ENCODE measurements around the gene DHX35. TPM values are rescaled to one million over a fixed set of nuclear protein-coding genes. Genes with fewer than 3 reads are reported as not detected.
"Not testable (repeated sequence)": the region's sequence is repeated elsewhere in the genome, so short reads cannot be mapped to it uniquely, and the experiment has no call there.

Gene DHX35
- total RNA-seq, 4 donors from 2014 or later: 14.0 to 32.4 (median 18.1) TPM

- Histone ChIP-seq H3K36me3 (no peaks in the 10 kb centered on the region), H3K4me3 (no peak overlapping the region), H3K27me3 (no peaks in the 10 kb centered on the region), H3K9me3 (no peaks in the 10 kb centered on the region), H3K27ac (no peak overlapping the region), H3K4me1 (no peaks in the 10 kb centered on the region)
- no peak for DNase-seq
- no peak for TF ChIP-seq POLR2A (IDR thresholded peaks at IDR 0.05)
- TF ChIP-seq CTCF (IDR thresholded peaks at IDR 0.05): no peak
Observed at GRCh38 chr20:38951611-38952010, 10.5 kb upstream of the DHX35 start.

GRCh38 chr20:38952153-38952552, 10.0 kb upstream of the DHX35 start:
- Histone ChIP-seq H3K27ac (no peak overlapping the region), H3K9me3 (no peaks in the 10 kb centered on the region), H3K36me3 (no peaks in the 10 kb centered on the region), H3K4me1 (no peaks in the 10 kb centered on the region), H3K27me3 (no peaks in the 10 kb centered on the region), H3K4me3 (no peak overlapping the region)
- TF ChIP-seq CTCF (IDR thresholded peaks at IDR 0.05) (no peak), POLR2A (IDR thresholded peaks at IDR 0.05) (no peak)
- DNase-seq: no peak

- no peaks in the 10 kb centered on the region for H3K4me1 ChIP-seq
- H3K27me3 ChIP-seq: no peaks in the 10 kb centered on the region
- H3K9me3 ChIP-seq: no peaks in the 10 kb centered on the region
- TF ChIP-seq POLR2A (IDR thresholded peaks at IDR 0.05) (no peak), CTCF (IDR thresholded peaks at IDR 0.05) (no peak)
- DNase-seq: no peak
- no peaks in the 10 kb centered on the region for H3K36me3 ChIP-seq
- H3K4me3 ChIP-seq: no peak overlapping the region
- H3K27ac ChIP-seq: no peak overlapping the region
Observed at GRCh38 chr20:38953630-38954340, 8.4 kb upstream of the DHX35 start.

- no peak overlapping the region for H3K4me3 ChIP-seq
- no peaks in the 10 kb centered on the region for H3K36me3 ChIP-seq
- peaks cover 0 to 5% (median 0%) of the 10 kb centered on the region in 4 donors for H3K4me1 ChIP-seq
- no peaks in the 10 kb centered on the region for H3K9me3 ChIP-seq
- no peak for DNase-seq
- no peak overlapping the region for H3K27ac ChIP-seq
- TF ChIP-seq POLR2A (IDR thresholded peaks at IDR 0.05) (no peak), CTCF (IDR thresholded peaks at IDR 0.05) (no peak)
- H3K27me3 ChIP-seq: no peaks in the 10 kb centered on the region
Observed at GRCh38 chr20:38957235-38957876, 4.8 kb upstream of the DHX35 start.

- no peak overlapping the region for H3K4me3 ChIP-seq
- DNase-seq: no peak
- peaks cover 0 to 5% (median 2%) of the 10 kb centered on the region in 4 donors for H3K4me1 ChIP-seq
- no peaks in the 10 kb centered on the region for H3K36me3 ChIP-seq
- no peaks in the 10 kb centered on the region for H3K9me3 ChIP-seq
- no peaks in the 10 kb centered on the region for H3K27me3 ChIP-seq
- no peak overlapping the region for H3K27ac ChIP-seq
- TF ChIP-seq POLR2A (IDR thresholded peaks at IDR 0.05): no peak
- TF ChIP-seq CTCF (IDR thresholded peaks at IDR 0.05): no peak
Observed at GRCh38 chr20:38957915-38958485, 4.1 kb upstream of the DHX35 start.

- not testable (repeated sequence) for DNase-seq, H3K4me1 ChIP-seq, H3K27ac ChIP-seq, H3K9me3 ChIP-seq, H3K4me3 ChIP-seq, H3K27me3 ChIP-seq, H3K36me3 ChIP-seq
Observed at GRCh38 chr20:38960187-38960687, 1.9 kb upstream of the DHX35 start.
